ENCODE data around the gene ADNP2.

GRCh38 chr18:80120932-80121331 is 11.9 kb downstream of the ADNP2 start:
- TF ChIP-seq CTCF (IDR thresholded peaks at IDR 0.05): no peak
- no peak for TF ChIP-seq POLR2A (IDR thresholded peaks at IDR 0.05)
- TF ChIP-seq POLR2AphosphoS5 (IDR thresholded peaks at IDR 0.05): no peak
